Mesendoderm (in vitro differentiated cells): ENCODE measurements around the gene UBALD1.
"Not testable (repeated sequence)": the region's sequence is repeated elsewhere in the genome, so short reads cannot be mapped to it uniquely, and the experiment has no call there.

Source experiments
- DNase-seq: peaks from one replicate; pipeline ENCODE4 v3.0.0; 2013
- H2AK5ac ChIP-seq: 2 replicates; pipeline ENCODE4 v1.6.1; 2013; ENCODE audit warnings: low read length, inconsistent platforms
- H2BK120ac ChIP-seq: 2 replicates; pipeline ENCODE4 v1.6.1; 2013; ENCODE audit warnings: low read depth, mild to moderate bottlenecking, low read length, moderate library complexity, mixed read lengths
- H2BK15ac ChIP-seq: replicated peaks from 2 replicates; pipeline ENCODE4 v1.6.1; 2013; ENCODE audit warnings: low read depth, mild to moderate bottlenecking, moderate library complexity
- H2BK5ac ChIP-seq: 2 replicates; pipeline ENCODE4 v1.6.1; 2013; ENCODE audit warnings: low read length, inconsistent platforms
- H3K18ac ChIP-seq: 2 replicates; pipeline ENCODE4 v1.6.1; 2013; ENCODE audit warnings: mild to moderate bottlenecking, low read length, mixed read lengths
- H3K23ac ChIP-seq: one replicate; pipeline ENCODE4 v1.6.1; 2013; ENCODE audit warnings: low read length
- H3K27ac ChIP-seq: 2 replicates; pipeline ENCODE4 v1.5.1; 2013; ENCODE audit warnings: low read depth, mild to moderate bottlenecking, inconsistent platforms, low read length, moderate library complexity
- H3K27me3 ChIP-seq: 2 replicates; pipeline ENCODE4 v1.6.1; 2013; ENCODE audit warnings: low read length, control low read depth, mild to moderate bottlenecking, inconsistent platforms; ENCODE audit not compliant: insufficient read depth, poor library complexity
- H3K36me3 ChIP-seq: 2 replicates; pipeline ENCODE4 v1.6.1; 2013; ENCODE audit warnings: low read length, inconsistent platforms; ENCODE audit not compliant: control insufficient read depth, insufficient read depth
- H3K4ac ChIP-seq: one replicate; pipeline ENCODE4 v1.6.1; 2013; ENCODE audit warnings: low read depth, mild to moderate bottlenecking, low read length, moderate library complexity
- H3K4me1 ChIP-seq: 2 replicates; pipeline ENCODE4 v1.6.1; 2013; ENCODE audit warnings: low read depth, low read length, inconsistent platforms; ENCODE audit not compliant: control insufficient read depth
- H3K4me2 ChIP-seq: 2 replicates; pipeline ENCODE4 v1.6.1; 2013; ENCODE audit warnings: low read length
- H3K4me3 ChIP-seq: 2 replicates; pipeline ENCODE4 v1.5.1; 2013; ENCODE audit warnings: mild to moderate bottlenecking, low read length
- H3K56ac ChIP-seq: one replicate; pipeline ENCODE4 v1.6.1; 2013; ENCODE audit warnings: low read length
- H3K79me1 ChIP-seq: 2 replicates; pipeline ENCODE4 v1.6.1; 2013; ENCODE audit warnings: low read length, inconsistent platforms
- H3K79me2 ChIP-seq: 2 replicates; pipeline ENCODE4 v1.6.1; 2013; ENCODE audit warnings: mild to moderate bottlenecking, low read length; ENCODE audit not compliant: control insufficient read depth, insufficient read depth
- H3K9ac ChIP-seq: 2 replicates; pipeline ENCODE4 v1.6.1; 2013; ENCODE audit warnings: low read length, inconsistent platforms
- H4K5ac ChIP-seq: one replicate; pipeline ENCODE4 v1.6.1; 2013; ENCODE audit warnings: low read length
- H4K8ac ChIP-seq: one replicate; pipeline ENCODE4 v1.6.1; 2013; ENCODE audit warnings: low read depth, mild to moderate bottlenecking, control low read depth, low read length, moderate library complexity
- WGBS: extraction: QIAGEN DNeasy Blood & Tissue Kit; methylation state at CpG from one replicate; pipeline ENCODE4 v1.1.7; 2013; ENCODE audit warnings: low lambda C conversion rate, missing lambda C conversion rate; ENCODE audit not compliant: insufficient coverage; ENCODE audit errors: extremely low coverage; 5-methylcytosine and 5-hydroxymethylcytosine counted together

Gene UBALD1

DNA sequence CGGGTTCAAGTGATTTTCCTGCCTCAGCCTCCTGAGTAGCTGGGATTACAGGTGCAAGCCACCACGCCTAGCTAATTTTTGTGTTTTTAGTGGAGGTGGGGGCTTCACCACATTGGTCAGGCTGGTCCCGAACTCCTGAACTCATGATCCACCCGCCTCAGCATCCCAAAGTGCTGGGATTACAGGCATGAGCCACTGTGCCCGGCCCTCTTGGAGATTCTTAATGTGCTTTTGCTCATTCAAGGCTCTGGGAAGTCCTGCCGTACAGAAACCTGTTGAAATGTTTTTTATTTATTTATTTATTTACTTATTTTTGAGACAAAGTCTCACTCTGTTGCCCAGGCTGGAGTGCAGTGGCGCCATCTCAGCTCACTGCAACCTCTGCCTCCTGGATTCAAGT lies 40.8 kb downstream of the UBALD1 start:
- H2BK15ac ChIP-seq, H4K5ac ChIP-seq, H3K4me2 ChIP-seq, H3K79me1 ChIP-seq, H3K9ac ChIP-seq, H2AK5ac ChIP-seq, H3K79me2 ChIP-seq, H3K27ac ChIP-seq, H3K4me3 ChIP-seq, H4K8ac ChIP-seq, DNase-seq, H3K27me3 ChIP-seq, H3K36me3 ChIP-seq, H3K18ac ChIP-seq, H2BK120ac ChIP-seq, H3K23ac ChIP-seq, H3K4ac ChIP-seq, H3K4me1 ChIP-seq, H3K56ac ChIP-seq, H2BK5ac ChIP-seq: not testable (repeated sequence)
- WGBS = no CpG with 5 or more reads among the region's 7 CpGs

DNA sequence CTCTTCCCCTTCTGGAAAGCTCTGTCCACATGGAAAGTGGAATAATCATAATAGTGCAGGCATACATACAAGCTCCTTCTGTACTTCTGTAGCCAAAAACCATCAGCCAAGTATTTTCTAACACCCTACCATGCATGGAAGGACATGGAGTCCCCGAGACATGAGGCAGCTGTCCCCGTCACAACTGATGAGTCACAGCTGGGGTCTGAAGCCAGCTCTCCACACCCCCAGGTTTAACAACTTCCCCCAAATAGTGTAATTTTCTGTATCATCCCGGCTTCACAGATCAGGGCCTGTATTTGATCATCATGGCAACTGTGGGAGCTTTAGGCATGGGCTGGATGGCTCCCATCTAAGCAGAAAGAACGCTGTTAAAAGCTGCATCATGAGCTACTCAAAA lies 42.0 kb downstream of the UBALD1 start:
- no peak overlapping the region for H3K4me2 ChIP-seq
- no peak overlapping the region for H4K5ac ChIP-seq
- H3K36me3 ChIP-seq = no peaks in the 10 kb centered on the region
- H2BK15ac ChIP-seq = no peak overlapping the region
- no peak overlapping the region for H3K56ac ChIP-seq
- H3K27me3 ChIP-seq = no peaks in the 10 kb centered on the region
- no peak overlapping the region for H3K4me3 ChIP-seq
- H2BK120ac ChIP-seq = no peak overlapping the region
- WGBS = no CpG with 5 or more reads among the region's 4 CpGs
- H3K9ac ChIP-seq = no peak overlapping the region
- no peak overlapping the region for H4K8ac ChIP-seq
- H3K79me2 ChIP-seq = no peaks in the 10 kb centered on the region
- no peak overlapping the region for H3K27ac ChIP-seq
- no peaks in the 10 kb centered on the region for H3K4me1 ChIP-seq
- H3K18ac ChIP-seq = no peak overlapping the region
- no peak overlapping the region for H2BK5ac ChIP-seq
- no peak for DNase-seq
- H2AK5ac ChIP-seq = no peak overlapping the region
- no peaks in the 10 kb centered on the region for H3K79me1 ChIP-seq
- H3K23ac ChIP-seq = no peak overlapping the region
- H3K4ac ChIP-seq = no peak overlapping the region

DNA sequence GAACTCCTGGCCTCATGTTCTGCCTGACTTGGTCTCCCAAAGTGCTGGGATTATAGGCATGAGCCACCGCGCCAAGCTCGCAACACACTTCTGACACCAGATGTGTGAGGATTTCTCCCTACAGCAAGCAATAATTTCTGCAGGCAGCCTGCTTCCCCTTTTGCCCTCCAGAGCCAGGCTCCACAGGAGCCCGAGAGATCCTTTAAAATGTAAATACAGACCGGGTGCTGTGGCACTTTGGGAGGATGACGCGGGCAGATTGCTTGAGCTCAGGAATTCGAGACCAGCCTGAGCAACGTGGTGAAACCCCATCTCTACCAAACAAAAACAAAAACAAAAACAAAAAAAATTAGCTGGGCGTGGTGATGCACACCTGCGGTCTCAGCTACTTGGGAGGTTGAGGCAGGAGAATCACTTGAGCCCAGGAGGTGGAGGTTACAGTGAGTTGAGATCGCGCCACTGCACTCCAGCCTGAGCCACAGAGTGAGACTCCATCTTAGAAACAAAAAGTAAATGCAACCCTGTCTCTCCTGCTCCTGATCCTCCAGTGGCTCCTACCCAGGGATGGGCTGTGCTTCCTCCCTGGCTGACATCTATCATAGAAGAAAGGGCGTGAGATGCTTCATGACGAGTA lies 43.9 kb downstream of the UBALD1 start:
- Histone ChIP-seq H3K27ac (no peak overlapping the region), H3K79me2 (no peaks in the 10 kb centered on the region), H2BK120ac (no peak overlapping the region), H3K4me1 (no peaks in the 10 kb centered on the region), H3K27me3 (no peaks in the 10 kb centered on the region), H4K5ac (no peak overlapping the region), H3K9ac (no peak overlapping the region), H2BK15ac (no peak overlapping the region), H3K4me2 (no peak overlapping the region), H3K4ac (no peak overlapping the region), H3K79me1 (no peaks in the 10 kb centered on the region), H4K8ac (no peak overlapping the region), H3K18ac (no peak overlapping the region), H2AK5ac (no peak overlapping the region), H3K23ac (no peak overlapping the region), H2BK5ac (no peak overlapping the region), H3K4me3 (no peak overlapping the region), H3K56ac (peak overlapping the region; percentile 30), H3K36me3 (no peaks in the 10 kb centered on the region)
- WGBS = no CpG with 5 or more reads among the region's 15 CpGs
- DNase-seq = peak; percentile 91

DNA sequence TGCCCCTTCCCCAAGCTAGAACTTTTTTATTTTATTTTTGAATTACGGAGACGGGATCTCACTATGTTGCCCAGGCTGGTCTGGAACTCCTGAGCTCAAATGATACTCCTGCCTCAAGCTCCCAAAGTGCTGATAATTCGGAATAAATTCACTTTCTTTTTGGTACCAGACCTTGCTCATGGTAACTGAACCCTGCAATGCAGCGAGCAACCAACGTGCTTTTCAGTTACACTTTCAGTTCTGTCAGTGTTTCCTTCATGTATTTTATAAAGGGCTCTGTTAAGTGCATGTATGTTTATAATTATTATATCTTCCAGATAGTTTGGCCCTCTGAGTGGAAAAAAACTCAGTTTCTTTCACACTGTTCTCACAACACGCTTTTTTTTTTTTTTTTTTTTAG lies 44.6 kb downstream of the UBALD1 start:
- H4K8ac ChIP-seq = no peak overlapping the region
- H3K4ac ChIP-seq = no peak overlapping the region
- no peak overlapping the region for H2BK120ac ChIP-seq
- no peaks in the 10 kb centered on the region for H3K27me3 ChIP-seq
- DNase-seq = no peak
- no peak overlapping the region for H3K4me3 ChIP-seq
- H3K9ac ChIP-seq = no peak overlapping the region
- H3K4me2 ChIP-seq = no peak overlapping the region
- no peaks in the 10 kb centered on the region for H3K79me1 ChIP-seq
- no peak overlapping the region for H2AK5ac ChIP-seq
- H3K56ac ChIP-seq = no peak overlapping the region
- no peak overlapping the region for H3K23ac ChIP-seq
- no peaks in the 10 kb centered on the region for H3K36me3 ChIP-seq
- H3K79me2 ChIP-seq = no peaks in the 10 kb centered on the region
- no peak overlapping the region for H4K5ac ChIP-seq
- no peak overlapping the region for H2BK15ac ChIP-seq
- no CpG with 5 or more reads among the region's 6 CpGs for WGBS
- no peak overlapping the region for H3K27ac ChIP-seq
- H2BK5ac ChIP-seq = no peak overlapping the region
- no peaks in the 10 kb centered on the region for H3K4me1 ChIP-seq
- no peak overlapping the region for H3K18ac ChIP-seq

DNA sequence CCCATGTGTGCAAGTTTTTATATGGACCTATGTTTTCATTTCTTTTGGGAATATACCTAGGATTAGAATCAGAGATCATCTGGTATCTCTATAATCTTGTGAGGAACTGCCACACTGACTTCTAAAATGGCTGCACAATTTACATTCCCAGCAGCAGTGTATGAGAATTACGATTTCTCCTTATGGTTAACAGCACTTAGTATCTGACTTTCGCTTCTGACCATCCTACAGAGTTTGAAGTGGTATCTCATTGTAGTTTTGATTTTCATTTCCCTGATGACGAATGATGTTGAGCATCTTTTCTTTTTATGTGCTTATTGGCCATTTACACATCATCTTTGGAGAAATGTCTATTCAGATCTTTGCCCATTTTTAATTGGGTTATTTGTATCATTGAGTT lies 48.5 kb downstream of the UBALD1 start:
- Histone ChIP-seq H3K27ac (no peak overlapping the region), H2BK15ac (no peak overlapping the region), H2AK5ac (no peak overlapping the region), H4K8ac (no peak overlapping the region), H2BK120ac (no peak overlapping the region), H3K4me3 (no peak overlapping the region), H3K4me1 (no peaks in the 10 kb centered on the region), H2BK5ac (no peak overlapping the region), H3K79me2 (no peaks in the 10 kb centered on the region), H3K18ac (no peak overlapping the region), H3K4ac (no peak overlapping the region), H3K36me3 (no peaks in the 10 kb centered on the region), H3K4me2 (no peak overlapping the region), H3K56ac (no peak overlapping the region), H4K5ac (no peak overlapping the region), H3K79me1 (no peaks in the 10 kb centered on the region), H3K23ac (no peak overlapping the region), H3K9ac (no peak overlapping the region), H3K27me3 (no peaks in the 10 kb centered on the region)
- DNase-seq = no peak
- whole genome bisulfite sequencing = no CpG with 5 or more reads among the region's 3 CpGs

DNA sequence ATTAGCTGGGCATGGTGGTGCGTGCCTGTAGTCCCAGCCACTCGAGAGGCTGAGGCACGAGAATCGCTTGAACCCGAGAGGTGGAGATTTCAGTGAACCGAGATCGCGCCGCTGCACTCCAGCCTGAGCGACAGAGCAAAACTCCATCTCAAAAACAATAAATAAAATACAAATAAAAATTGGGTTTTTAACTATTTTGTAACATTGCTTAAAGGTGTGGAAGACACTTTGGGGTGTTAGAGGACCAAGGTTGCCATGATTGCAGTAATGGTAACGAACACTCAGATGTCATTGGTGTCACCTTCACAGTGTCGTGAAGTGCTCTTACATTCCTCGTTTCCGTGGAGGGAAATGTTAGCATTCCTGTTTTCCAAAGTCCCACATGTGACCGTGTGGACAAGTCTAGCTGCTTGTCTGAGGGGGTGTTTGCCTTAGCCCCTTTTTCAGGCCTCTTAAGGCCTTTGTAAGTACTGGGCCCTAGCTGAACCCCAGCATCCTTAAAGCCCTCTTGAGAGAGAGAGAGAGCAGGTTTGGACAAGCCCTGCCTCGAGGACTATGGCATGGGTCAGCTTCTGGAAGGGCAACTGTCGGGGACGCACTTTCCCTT lies 49.9 kb downstream of the UBALD1 start:
- H3K27me3 ChIP-seq = no peaks in the 10 kb centered on the region
- H3K4me3 ChIP-seq = no peak overlapping the region
- H3K36me3 ChIP-seq = no peaks in the 10 kb centered on the region
- H2BK120ac ChIP-seq = no peak overlapping the region
- H3K4me1 ChIP-seq = no peaks in the 10 kb centered on the region
- H2BK5ac ChIP-seq = no peak overlapping the region
- H2BK15ac ChIP-seq = no peak overlapping the region
- no peak overlapping the region for H3K9ac ChIP-seq
- H3K79me1 ChIP-seq = no peaks in the 10 kb centered on the region
- no peak overlapping the region for H4K8ac ChIP-seq
- no peak overlapping the region for H2AK5ac ChIP-seq
- peak; percentile 28 for DNase-seq
- no peak overlapping the region for H3K4ac ChIP-seq
- no peaks in the 10 kb centered on the region for H3K79me2 ChIP-seq
- no CpG with 5 or more reads among the region's 18 CpGs for WGBS
- H3K18ac ChIP-seq = no peak overlapping the region
- H3K4me2 ChIP-seq = no peak overlapping the region
- no peak overlapping the region for H3K23ac ChIP-seq
- H3K27ac ChIP-seq = no peak overlapping the region
- no peak overlapping the region for H3K56ac ChIP-seq
- H4K5ac ChIP-seq = no peak overlapping the region
